Tibial nerve (tissue), 4 donors: ENCODE data around the gene GDPD1. TPM values are rescaled to one million over a fixed set of nuclear protein-coding genes. Genes with fewer than 3 reads are reported as not detected.
"Not testable (repeated sequence)": the region's sequence is repeated elsewhere in the genome, so short reads cannot be mapped to it uniquely, and the experiment has no call there.

Experiments
- DNase-seq, 2 donors: peaks; one replicate each; pipeline ENCODE4 v3.0.0-alpha.2; 2019; ENCODE audit warnings: low spot score in 2 of 2
- H3K27ac ChIP-seq, 4 donors: fragments of 200-600 bp; sonication (generic) in 3 of 4; one replicate each; pipeline ENCODE4 v1.5.1; 2017 to 2019; ENCODE audit warnings: mild to moderate bottlenecking in 1 of 4
- H3K27me3 ChIP-seq, 2 donors: fragments of 200-600 bp; sonication (generic) in 1 of 2; one replicate each; pipeline versions ENCODE4 v1.5.1 to v1.6.0; 2017 to 2019
- H3K36me3 ChIP-seq, 3 donors: fragments of 200-600 bp; sonication (generic); one replicate each; pipeline ENCODE4 v1.5.1; 2018 to 2019
- H3K4me1 ChIP-seq, 4 donors: fragments of 200-600 bp; sonication (generic) in 3 of 4; one replicate each; pipeline ENCODE4 v1.5.1; 2017 to 2019
- H3K4me3 ChIP-seq, 4 donors: fragments of 200-600 bp; sonication (generic) in 3 of 4; one replicate each; pipeline ENCODE4 v1.5.1; 2017 to 2019; ENCODE audit warnings: mild to moderate bottlenecking in 1 of 4, moderate library complexity in 1 of 4
- H3K9me3 ChIP-seq, 4 donors: fragments of 200-600 bp; sonication (generic) in 3 of 4; one replicate each; pipeline ENCODE4 v1.5.1; 2017 to 2019
- EP300 ChIP-seq, 2 donors: sonication (generic); formaldehyde crosslinking; IDR thresholded peaks; one replicate each; pipeline ENCODE4 v1.6.1; 2017; ENCODE audit warnings: antibody characterized with exemption in 2 of 2, mild to moderate bottlenecking in 1 of 2
- POLR2A ChIP-seq, 2 donors: fragments of 450-650 bp; IDR thresholded peaks; one replicate each; pipeline ENCODE4 v1.6.1; 2017; ENCODE audit warnings: antibody characterized with exemption in 2 of 2, mild to moderate bottlenecking in 2 of 2, moderate library complexity in 2 of 2
- WGBS, 2 donors: methylation state at CpG; one replicate each; pipeline ENCODE4 v1.1.5; 2018; 5-methylcytosine and 5-hydroxymethylcytosine counted together
- total RNA-seq, 4 donors: library from RNA; depleted of rRNA; stranded (reverse); fragments of >200 nt; gene quantifications; one replicate each; pipeline ENCODE4 v1.1.0, GENCODE V29; 2016
- TF ChIP-seq, protein P1 (sequence below), 5 experiments: fragments of 200-600 bp in 3 of 5; fragments of 450-650 bp in 2 of 5; sonication (generic) in 3 of 5; IDR thresholded peaks; one replicate each; pipeline ENCODE4 v1.5.1; 2016 to 2019; ENCODE audit warnings: antibody characterized with exemption in 5 of 5, mild to moderate bottlenecking in 3 of 5, moderate library complexity in 2 of 5

GDPD1 gene
- total RNA-seq, 4 donors from 2014 or later, result 1.5 to 10.7 (median 3.4) TPM

- Histone ChIP-seq H3K27ac (no peak overlapping the region), H3K36me3 (peaks cover 0 to 3% (median 0%) of the 10 kb centered on the region in 3 donors), H3K9me3 (no peaks in the 10 kb centered on the region), H3K4me1 (no peaks in the 10 kb centered on the region), H3K27me3 (no peaks in the 10 kb centered on the region), H3K4me3 (no peak overlapping the region)
- WGBS, 2 donors, result 71 to 77% methylated on average over 7 of the region's 7 CpGs
- no peak for DNase-seq
- TF ChIP-seq, protein P1, sequence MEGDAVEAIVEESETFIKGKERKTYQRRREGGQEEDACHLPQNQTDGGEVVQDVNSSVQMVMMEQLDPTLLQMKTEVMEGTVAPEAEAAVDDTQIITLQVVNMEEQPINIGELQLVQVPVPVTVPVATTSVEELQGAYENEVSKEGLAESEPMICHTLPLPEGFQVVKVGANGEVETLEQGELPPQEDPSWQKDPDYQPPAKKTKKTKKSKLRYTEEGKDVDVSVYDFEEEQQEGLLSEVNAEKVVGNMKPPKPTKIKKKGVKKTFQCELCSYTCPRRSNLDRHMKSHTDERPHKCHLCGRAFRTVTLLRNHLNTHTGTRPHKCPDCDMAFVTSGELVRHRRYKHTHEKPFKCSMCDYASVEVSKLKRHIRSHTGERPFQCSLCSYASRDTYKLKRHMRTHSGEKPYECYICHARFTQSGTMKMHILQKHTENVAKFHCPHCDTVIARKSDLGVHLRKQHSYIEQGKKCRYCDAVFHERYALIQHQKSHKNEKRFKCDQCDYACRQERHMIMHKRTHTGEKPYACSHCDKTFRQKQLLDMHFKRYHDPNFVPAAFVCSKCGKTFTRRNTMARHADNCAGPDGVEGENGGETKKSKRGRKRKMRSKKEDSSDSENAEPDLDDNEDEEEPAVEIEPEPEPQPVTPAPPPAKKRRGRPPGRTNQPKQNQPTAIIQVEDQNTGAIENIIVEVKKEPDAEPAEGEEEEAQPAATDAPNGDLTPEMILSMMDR (IDR thresholded peaks at IDR 0.05), result no peak
- TF ChIP-seq POLR2A (IDR thresholded peaks at IDR 0.05) (no peak), EP300 (IDR thresholded peaks at IDR 0.05) (no peak)
Observed at GRCh38 chr17:59178266-59178985, 41.9 kb upstream of the GDPD1 start.

DNA sequence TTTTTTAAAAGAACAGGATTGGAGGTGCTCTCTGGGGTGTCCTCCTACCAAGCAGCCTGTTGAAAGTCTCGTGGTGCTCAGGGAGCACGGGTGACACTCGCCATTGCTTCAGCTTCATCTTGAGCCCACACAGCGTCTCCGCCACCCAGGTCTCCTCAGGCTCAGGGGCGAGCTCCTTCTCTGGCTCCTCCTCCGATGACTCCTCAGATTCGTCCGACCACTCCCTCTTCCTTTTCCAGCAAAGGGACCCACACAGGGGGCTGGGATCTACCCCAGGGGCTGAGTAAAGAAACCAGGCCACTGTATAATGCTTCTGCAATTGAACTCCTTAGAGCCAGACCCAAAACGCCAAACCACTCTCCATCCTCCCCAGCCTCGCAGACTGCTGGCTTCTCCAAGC lies 40.7 kb upstream of the GDPD1 start:
- H3K4me3 ChIP-seq, H3K36me3 ChIP-seq, H3K27ac ChIP-seq, H3K9me3 ChIP-seq, H3K4me1 ChIP-seq, DNase-seq, H3K27me3 ChIP-seq: not testable (repeated sequence)
- WGBS, 2 donors, result 89 to 90% methylated on average over 11 of the region's 11 CpGs

DNA sequence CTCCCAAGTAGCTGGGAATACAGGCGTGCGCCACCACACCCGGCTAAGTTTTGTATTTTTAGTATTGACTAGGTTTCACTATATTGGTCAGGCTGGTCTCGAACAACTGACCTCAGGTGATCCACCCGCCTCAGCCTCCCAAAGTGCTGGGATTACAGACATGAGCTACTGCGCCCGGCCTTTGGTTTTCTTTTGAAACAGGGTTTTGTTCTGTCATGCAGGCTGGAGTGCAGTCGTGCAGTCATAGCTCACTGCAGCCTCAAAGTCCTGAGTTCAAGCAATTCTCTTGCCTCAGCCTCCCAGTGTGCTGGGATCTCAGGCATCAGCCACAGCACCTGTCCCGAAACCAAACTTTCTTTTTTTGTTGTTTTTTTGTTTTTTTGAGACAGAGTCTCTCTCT lies 39.7 kb upstream of the GDPD1 start:
- Histone ChIP-seq H3K4me3 (no peak overlapping the region), H3K9me3 (no peaks in the 10 kb centered on the region), H3K4me1 (no peaks in the 10 kb centered on the region), H3K27me3 (no peaks in the 10 kb centered on the region), H3K36me3 (no peaks in the 10 kb centered on the region), H3K27ac (no peak overlapping the region)
- 97 to 99% methylated on average over 9 of the region's 9 CpGs for WGBS, 2 donors
- TF ChIP-seq POLR2A (IDR thresholded peaks at IDR 0.05) (no peak), EP300 (IDR thresholded peaks at IDR 0.05) (no peak)
- TF ChIP-seq, protein P1 (IDR thresholded peaks at IDR 0.05), result no peak
- DNase-seq, result no peak

DNA sequence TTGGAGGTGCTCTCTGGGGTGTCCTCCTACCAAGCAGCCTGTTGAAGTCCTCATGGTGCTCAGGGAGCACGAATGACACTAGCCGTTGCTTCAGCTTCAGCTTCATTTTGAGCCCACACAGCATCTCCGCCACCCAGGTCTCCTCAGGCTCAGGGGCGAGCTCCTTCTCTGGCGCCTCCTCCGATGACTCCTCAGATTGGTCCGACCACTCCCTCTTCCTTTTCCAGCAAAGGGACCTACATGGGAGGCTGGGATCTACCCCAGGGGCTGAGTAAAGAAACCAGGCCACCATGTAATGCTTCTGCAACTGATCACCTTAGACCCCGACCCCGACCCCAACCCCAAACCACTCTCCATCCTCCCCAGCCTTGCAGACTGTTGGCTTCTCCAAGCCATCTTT lies 38.8 kb upstream of the GDPD1 start:
- H3K27me3 ChIP-seq, result no peaks in the 10 kb centered on the region
- no peaks in the 10 kb centered on the region for H3K4me1 ChIP-seq
- 97 to 99% methylated on average over 9 of the region's 9 CpGs for WGBS, 2 donors
- H3K27ac ChIP-seq, result no peak overlapping the region
- H3K36me3 ChIP-seq, result no peaks in the 10 kb centered on the region
- H3K4me3 ChIP-seq, result no peak overlapping the region
- TF ChIP-seq, protein P1 (IDR thresholded peaks at IDR 0.05), result no peak
- DNase-seq, result no peak
- no peaks in the 10 kb centered on the region for H3K9me3 ChIP-seq

- Histone ChIP-seq H3K36me3 (no peaks in the 10 kb centered on the region), H3K4me1 (no peaks in the 10 kb centered on the region), H3K27ac (no peak overlapping the region), H3K9me3 (no peaks in the 10 kb centered on the region), H3K27me3 (no peaks in the 10 kb centered on the region), H3K4me3 (no peak overlapping the region)
- no peak for TF ChIP-seq EP300 (IDR thresholded peaks at IDR 0.05)
- TF ChIP-seq POLR2A (IDR thresholded peaks at IDR 0.05), result no peak
- TF ChIP-seq, protein P1 (IDR thresholded peaks at IDR 0.05), result no peak
- DNase-seq, result no peak
Observed at GRCh38 chr17:59185997-59186396, 34.3 kb upstream of the GDPD1 start.

- DNase-seq, result no peak
Observed at GRCh38 chr17:59186850-59187249, 33.5 kb upstream of the GDPD1 start.

More at GRCh38 chr17:59186850-59187249, 33.5 kb upstream of the GDPD1 start:
- WGBS, 2 donors, result 97 to 99% methylated on average over 3 of the region's 3 CpGs
- peaks cover 0 to 5% (median 0%) of the 10 kb centered on the region in 3 donors for H3K36me3 ChIP-seq
- no peaks in the 10 kb centered on the region for H3K9me3 ChIP-seq
- H3K27me3 ChIP-seq, result no peaks in the 10 kb centered on the region
- TF ChIP-seq POLR2A (IDR thresholded peaks at IDR 0.05) (no peak), EP300 (IDR thresholded peaks at IDR 0.05) (no peak)
- TF ChIP-seq, protein P1 (IDR thresholded peaks at IDR 0.05), result no peak
- no peak overlapping the region for H3K27ac ChIP-seq
- no peak overlapping the region for H3K4me3 ChIP-seq
- no peaks in the 10 kb centered on the region for H3K4me1 ChIP-seq
